H1 (cell line): ENCODE data around the gene PLCB2. TPM values are rescaled to one million over a fixed set of nuclear protein-coding genes. Genes with fewer than 3 reads are reported as not detected.

Experiments
- CTCF ChIA-PET: fragments of 300-600 bp; sonication (Branson Sonifier 250); formaldehyde crosslinking; loops from one replicate; lab custom pipeline; 2021; ENCODE audit not compliant: partially characterized antibody; lab: Charles Lee
- POLR2A ChIA-PET: fragments of 300-600 bp; sonication (Branson Sonifier 250); formaldehyde crosslinking; loops from one replicate; lab custom pipeline; 2021; ENCODE audit warnings: inconsistent platforms; ENCODE audit not compliant: partially characterized antibody; lab: Charles Lee
- DNase-seq, 2 experiments: peaks; one replicate each; pipeline versions ENCODE4 v3.0.0 to v3.0.0-alpha.2; 2010 to 2022; ENCODE audit warnings: low spot score in 2 of 2, low read depth in 1 of 2, mixed read lengths in 1 of 2
- FAIRE-seq: peaks from 2 replicates; lab custom pipeline; 2011; peaks lifted over from hg19 to GRCh38; lab: Jason Lieb, UNC
- H2AFZ ChIP-seq: 2 replicates; pipeline ENCODE4 v1.8.1; 2012; ENCODE audit warnings: low read length, inconsistent platforms
- H2AK5ac ChIP-seq: 2 replicates; pipeline ENCODE4 v1.6.1; 2013; ENCODE audit warnings: low read depth, low read length
- H2BK120ac ChIP-seq: replicated peaks from 2 replicates; pipeline ENCODE3; 2013; ENCODE audit warnings: low read depth, low read length, inconsistent platforms
- H2BK12ac ChIP-seq: 2 replicates; pipeline ENCODE4 v1.6.1; 2013; ENCODE audit warnings: low read depth, low read length
- H2BK15ac ChIP-seq: 2 replicates; pipeline ENCODE4 v1.6.1; 2013; ENCODE audit warnings: low read length
- H2BK20ac ChIP-seq: 2 replicates; pipeline ENCODE4 v1.6.1; 2013; ENCODE audit warnings: low read length
- H2BK5ac ChIP-seq: 2 replicates; pipeline ENCODE4 v1.6.1; 2013; ENCODE audit warnings: low read depth, low read length
- H3K14ac ChIP-seq: 2 replicates; pipeline ENCODE4 v1.6.1; 2013; ENCODE audit warnings: inconsistent platforms; ENCODE audit not compliant: insufficient read length
- H3K18ac ChIP-seq: 2 replicates; pipeline ENCODE4 v1.6.1; 2013; ENCODE audit warnings: low read length; ENCODE audit errors: extremely low read depth
- H3K23ac ChIP-seq: 2 replicates; pipeline ENCODE4 v1.6.1; 2013; ENCODE audit warnings: inconsistent platforms; ENCODE audit not compliant: insufficient read length
- H3K23me2 ChIP-seq: 2 replicates; pipeline ENCODE4 v1.6.1; 2013; ENCODE audit warnings: low read depth, low read length
- H3K27ac ChIP-seq: 2 replicates; pipeline ENCODE4 v1.6.1; 2011; ENCODE audit warnings: low read depth, low read length, inconsistent platforms
- H3K27me3 ChIP-seq, 4 experiments: replicated peaks in 1 of 4; 1 replicate in 1 of 4; 2 replicates in 3 of 4; pipeline versions ENCODE4 v1.6.1 to v1.8.1; 2011 to 2013; ENCODE audit warnings: low read length in 3 of 4, mild to moderate bottlenecking in 3 of 4, inconsistent platforms in 2 of 4, mixed read lengths in 2 of 4, moderate library complexity in 1 of 4; ENCODE audit not compliant: control insufficient read depth in 3 of 4, insufficient read depth in 3 of 4; ENCODE audit errors: extremely low read depth in 1 of 4
- H3K36me3 ChIP-seq, 4 experiments: 2 replicates each; pipeline versions ENCODE4 v1.6.1 to v1.8.1; 2011 to 2013; ENCODE audit warnings: mild to moderate bottlenecking in 4 of 4, low read length in 3 of 4, moderate library complexity in 2 of 4, control low read depth in 1 of 4, inconsistent platforms in 1 of 4; ENCODE audit not compliant: insufficient read depth in 4 of 4, control insufficient read depth in 2 of 4
- H3K4ac ChIP-seq: replicated peaks from 2 replicates; pipeline ENCODE3; 2013; ENCODE audit warnings: low read length, low read depth, mixed read lengths, inconsistent platforms; ENCODE audit not compliant: insufficient read length
- H3K4me1 ChIP-seq, 4 experiments: replicated peaks in 1 of 4; 1 replicate in 1 of 4; 2 replicates in 3 of 4; pipeline versions ENCODE4 v1.6.1 to v1.8.1; 2011 to 2013; ENCODE audit warnings: low read length in 3 of 4, inconsistent platforms in 2 of 4, mixed read lengths in 1 of 4; ENCODE audit not compliant: insufficient read depth in 4 of 4, control insufficient read depth in 3 of 4
- H3K4me2 ChIP-seq, 2 experiments: 2 replicates each; pipeline versions ENCODE4 v1.6.1 to v1.8.1; 2011 to 2013; ENCODE audit warnings: low read depth in 2 of 2, low read length in 2 of 2, control low read depth in 1 of 2, inconsistent platforms in 1 of 2, mild to moderate bottlenecking in 1 of 2; ENCODE audit not compliant: insufficient read depth in 1 of 2
- H3K4me3 ChIP-seq, 4 experiments: fragments of 200-600, 300-600 bp in 1 of 4; sonication (generic), shearing (Covaris generic), sonication (Bioruptor Twin) in 1 of 4; 2 replicates each; pipeline versions ENCODE4 v1.5.1 to v1.8.1; 2011 to 2016; ENCODE audit warnings: low read length in 4 of 4, low read depth in 3 of 4, control low read depth in 2 of 4, inconsistent platforms in 2 of 4, mild to moderate bottlenecking in 2 of 4, mixed read lengths in 1 of 4, moderate library complexity in 1 of 4; ENCODE audit not compliant: insufficient read depth in 2 of 4; ENCODE audit errors: extremely low read depth in 1 of 4
- H3K56ac ChIP-seq: replicated peaks from 2 replicates; pipeline ENCODE3; 2013; ENCODE audit warnings: low read depth, mild to moderate bottlenecking, mixed read lengths, low read length, inconsistent platforms; ENCODE audit not compliant: insufficient read length
- H3K79me1 ChIP-seq: 2 replicates; pipeline ENCODE4 v1.6.1; 2013; ENCODE audit warnings: low read depth, low read length, control low read depth
- H3K79me2 ChIP-seq, 2 experiments: 2 replicates each; pipeline versions ENCODE4 v1.6.1 to v1.8.1; 2012 to 2013; ENCODE audit warnings: low read length in 2 of 2, mild to moderate bottlenecking in 2 of 2, inconsistent platforms in 1 of 2; ENCODE audit not compliant: insufficient read depth in 2 of 2, control insufficient read depth in 1 of 2
- H3K9ac ChIP-seq, 4 experiments: replicated peaks in 1 of 4; 1 replicate in 1 of 4; 2 replicates in 3 of 4; pipeline versions ENCODE4 v1.6.1 to v1.8.1; 2011 to 2013; ENCODE audit warnings: low read depth in 3 of 4, low read length in 3 of 4, control low read depth in 2 of 4, mild to moderate bottlenecking in 2 of 4, moderate library complexity in 2 of 4, inconsistent platforms in 1 of 4; ENCODE audit errors: extremely low read depth in 1 of 4
- H3K9me3 ChIP-seq, 2 experiments: 2 replicates each; pipeline versions ENCODE4 v1.6.1 to v1.8.1; 2012 to 2013; ENCODE audit warnings: mild to moderate bottlenecking in 2 of 2, moderate library complexity in 2 of 2, control low read depth in 1 of 2, inconsistent platforms in 1 of 2, low read depth in 1 of 2, low read length in 1 of 2, mixed read lengths in 1 of 2; ENCODE audit not compliant: insufficient read depth in 2 of 2
- H4K20me1 ChIP-seq, 2 experiments: replicated peaks in 1 of 2; 2 replicates each; pipeline versions ENCODE3 to v1.8.1; 2011 to 2013; ENCODE audit warnings: inconsistent platforms in 2 of 2, low read length in 2 of 2, mild to moderate bottlenecking in 1 of 2; ENCODE audit not compliant: insufficient read depth in 2 of 2, control insufficient read depth in 1 of 2
- H4K5ac ChIP-seq: 2 replicates; pipeline ENCODE4 v1.6.1; 2013; ENCODE audit warnings: low read length, low read depth, mixed read lengths, inconsistent platforms; ENCODE audit not compliant: insufficient read length
- H4K8ac ChIP-seq: 2 replicates; pipeline ENCODE4 v1.8.0; 2013; ENCODE audit warnings: mild to moderate bottlenecking, moderate library complexity, low read length, inconsistent platforms; ENCODE audit not compliant: insufficient read depth; ENCODE audit errors: extremely low read depth
- H4K91ac ChIP-seq: replicated peaks from 2 replicates; pipeline ENCODE3; 2013; ENCODE audit warnings: low read length, mixed read lengths, inconsistent platforms; ENCODE audit not compliant: insufficient read length
- BCL11A ChIP-seq, 2 experiments: IDR thresholded peaks; one replicate each; pipeline ENCODE4 v1.6.1; 2011; ENCODE audit warnings: low read depth in 2 of 2, low read length in 2 of 2, mild to moderate bottlenecking in 2 of 2
- EGR1 ChIP-seq: IDR thresholded peaks from 2 replicates; pipeline ENCODE4 v1.6.1; 2011; ENCODE audit warnings: low read depth, low read length, borderline replicate concordance
- EZH2 ChIP-seq: fragments of 200-600 bp; sonication (generic); IDR thresholded peaks from 2 replicates; pipeline ENCODE4 v1.7.1; 2012; ENCODE audit warnings: low read depth, mild to moderate bottlenecking, moderate library complexity, low read length, inconsistent platforms; ENCODE audit not compliant: severe bottlenecking
- HDAC2 ChIP-seq, 2 experiments: fragments of 300-600 bp in 1 of 2; sonication (generic) in 1 of 2; IDR thresholded peaks; 2 replicates each; pipeline ENCODE4 v1.6.1; 2011 to 2012; ENCODE audit warnings: low read depth in 2 of 2, low read length in 2 of 2, mild to moderate bottlenecking in 2 of 2, moderate library complexity in 2 of 2, borderline replicate concordance in 1 of 2, inconsistent platforms in 1 of 2
- JUN ChIP-seq: IDR thresholded peaks from 2 replicates; pipeline ENCODE4 v1.6.1; 2011; ENCODE audit warnings: low read depth, mild to moderate bottlenecking, improper control_type of control experiment, low read length
- KDM1A ChIP-seq: fragments of 200-600, 300-600 bp; sonication (generic); IDR thresholded peaks from 2 replicates; pipeline ENCODE4 v1.7.1; 2016; ENCODE audit warnings: mild to moderate bottlenecking, low read length, borderline replicate concordance
- NRF1 ChIP-seq: IDR thresholded peaks from 2 replicates; pipeline ENCODE4 v1.6.1; 2011; ENCODE audit warnings: mild to moderate bottlenecking, low read depth, low read length, improper control_type of control experiment
- RXRA ChIP-seq: IDR thresholded peaks from 2 replicates; pipeline ENCODE4 v1.6.1; 2011; ENCODE audit warnings: low read depth, mild to moderate bottlenecking, low read length, moderate library complexity; ENCODE audit not compliant: insufficient read depth
- SIRT6 ChIP-seq: IDR thresholded peaks from one replicate; pipeline ENCODE4 v1.7.1; 2012; ENCODE audit warnings: low read length, inconsistent platforms
- SRF ChIP-seq: IDR thresholded peaks from 2 replicates; pipeline ENCODE4 v1.6.1; 2011; ENCODE audit warnings: mild to moderate bottlenecking, low read depth, low read length, moderate library complexity
- TAF1 ChIP-seq: IDR thresholded peaks from 2 replicates; pipeline ENCODE4 v1.6.1; 2011; ENCODE audit warnings: mild to moderate bottlenecking, low read depth, low read length
- TAF7 ChIP-seq: optimal IDR thresholded peaks from 2 replicates; pipeline ENCODE3; 2011; ENCODE audit warnings: low read depth, mild to moderate bottlenecking, inconsistent platforms, low read length, moderate library complexity, borderline replicate concordance
- USF2 ChIP-seq: IDR thresholded peaks from 2 replicates; pipeline ENCODE4 v1.6.1; 2011; ENCODE audit warnings: low read length, improper control_type of control experiment
- WGBS, 2 experiments: shearing (Covaris generic) in 1 of 2; methylation state at CpG; one replicate each; pipeline versions ENCODE4 v1.1.6 to v1.1.7; 2013 to 2015; ENCODE audit warnings: low lambda C conversion rate in 2 of 2, mixed read lengths in 2 of 2, inconsistent platforms in 1 of 2, low coverage in 1 of 2, missing lambda C conversion rate in 1 of 2; ENCODE audit not compliant: insufficient replicate concordance in 2 of 2, insufficient coverage in 1 of 2, insufficient read length in 1 of 2; ENCODE audit errors: extremely low coverage in 1 of 2, missing lambda C conversion rate in 1 of 2; 5-methylcytosine and 5-hydroxymethylcytosine counted together
- polyA plus RNA-seq, 7 experiments: library from polyadenylated mRNA; depleted of rRNA in 3 of 7; stranded (reverse) in 5 of 7; unstranded in 2 of 7; fragments of >200 nt in 5 of 7; fragments of 200-250 nt in 2 of 7; gene quantifications; 1 replicate in 5 of 7; 2 replicates in 1 of 7; 4 replicates in 1 of 7; pipeline versions ENCODE4 v1.2.1 to v1.2.3, GENCODE V29; 2011 to 2013; ENCODE audit warnings: missing spikeins in 2 of 7, mixed read lengths in 2 of 7
- total RNA-seq: library from RNA; stranded (reverse); fragmentation: NEBNext Ultra II Directional; extraction: Animal tissue kit (Norgen Biotek cat#: 25700); gene quantifications from 2 replicates; pipeline ENCODE4 v1.2.1, GENCODE V29; 2021

The PLCB2 gene
- total and polyA plus RNA-seq, 2 of the 8 experiments (the other 6 are each of a cell fraction or from before 2014, with no cell fraction given), result 7.2 to 8.4 TPM

DNA sequence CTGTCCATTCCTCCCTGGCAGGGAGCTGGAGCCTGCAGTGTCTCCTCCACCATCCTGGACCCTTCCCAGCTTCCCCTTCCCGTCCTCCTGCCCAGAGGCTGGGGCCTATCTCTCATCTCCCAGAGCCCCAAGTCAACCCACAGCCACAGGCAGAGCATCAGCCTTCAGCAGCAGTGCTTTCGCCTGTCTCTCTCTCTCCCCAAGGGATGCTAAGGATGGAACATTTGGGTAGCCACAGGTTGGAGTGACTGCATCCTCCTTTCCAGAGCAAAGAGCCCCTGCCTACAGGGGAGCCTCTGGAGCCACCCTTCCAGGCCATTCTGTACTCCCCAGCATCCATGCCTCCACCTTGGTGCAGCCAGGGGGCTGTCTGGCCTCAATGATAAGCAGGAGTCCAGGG, 4.2 kb downstream of the PLCB2 start:
- no peak overlapping the region for H4K8ac ChIP-seq
- H3K9me3 ChIP-seq, result 0 out of 4 replicates have a peak, but pooled peaks cover 0 to 3% of the 10 kb centered on the region in 2 experiments
- H3K18ac ChIP-seq, result no peak overlapping the region
- no peak overlapping the region for H2BK12ac ChIP-seq
- no peaks in the 10 kb centered on the region; a peak in 1 of 7 replicates for H3K27me3 ChIP-seq
- H3K9ac ChIP-seq, result no peak overlapping the region
- FAIRE-seq (no peak), DNase-seq (no peak)
- H3K27ac ChIP-seq, result no peak overlapping the region
- H2BK20ac ChIP-seq, result no peak overlapping the region
- H3K56ac ChIP-seq, result no peak overlapping the region
- no peak overlapping the region for H2BK15ac ChIP-seq
- no peaks in the 10 kb centered on the region for H3K23me2 ChIP-seq
- H4K91ac ChIP-seq, result no peak overlapping the region
- ChIA-PET CTCF (interaction anchor here (1.1 to 23.9 kb wide), 6 partner anchors 14 to 50 kb away, joined by 3 to 584 read pairs (median 152); partner anchors contain the start of genes ANKRD63, CCDC9B and INAFM2), POLR2A (interaction anchor here (1.4 kb wide), 1 partner anchor 13 kb away, joined by 3 read pairs; no protein-coding TSS in a partner anchor)
- H2BK120ac ChIP-seq, result no peak overlapping the region
- H3K79me2 ChIP-seq, result no peaks in the 10 kb centered on the region
- no peak overlapping the region for H3K4me2 ChIP-seq
- H3K4me3 ChIP-seq, result no peak overlapping the region
- no peak overlapping the region for H4K5ac ChIP-seq
- WGBS, 2 experiments, result 73% methylated on average over 2 of the region's 2 CpGs; no CpG with 5 or more reads in 1 of the 2 experiments
- H2AFZ ChIP-seq, result no peak overlapping the region
- H2AK5ac ChIP-seq, result no peak overlapping the region
- H3K23ac ChIP-seq, result no peak overlapping the region
- no peak overlapping the region for H3K4ac ChIP-seq
- no peak overlapping the region; the same call in 1 of the 2 replicates for H2BK5ac ChIP-seq
- H3K36me3 ChIP-seq, result no peaks in the 10 kb centered on the region
- no peaks in the 10 kb centered on the region for H4K20me1 ChIP-seq
- no peaks in the 10 kb centered on the region for H3K79me1 ChIP-seq
- peaks cover 0 to 37% (median 19%) of the 10 kb centered on the region in 4 experiments; a peak in 6 of 7 replicates for H3K4me1 ChIP-seq
- no peak overlapping the region for H3K14ac ChIP-seq
- no peak for TF ChIP-seq SIRT6
- no peak for TF ChIP-seq HDAC2 (IDR thresholded peaks at IDR 0.05; ENCODE audit: borderline replicate concordance in 1 of 2, low read depth in 2 of 2, low read length in 2 of 2)
- no peak for TF ChIP-seq EGR1
- TF ChIP-seq TAF7, result no peak
- TF ChIP-seq KDM1A, result no peak
- TF ChIP-seq EZH2, result no peak
- TF ChIP-seq TAF1, result no peak
- TF ChIP-seq SRF, result no peak
- no peak for TF ChIP-seq JUN
- TF ChIP-seq RXRA, result no peak
- no peak for TF ChIP-seq NRF1
- TF ChIP-seq USF2, result no peak
- no peak for TF ChIP-seq BCL11A (IDR thresholded peaks at IDR 0.05; ENCODE audit: low read depth in 2 of 2, low read length in 2 of 2)
